ENCODE measurements around the gene SGSM1. TPM values are rescaled to one million over a fixed set of nuclear protein-coding genes. Genes with fewer than 3 reads are reported as not detected.

SGSM1 gene
- total RNA-seq, 1 experiment from 2014 or later: 4.3 TPM

DNA sequence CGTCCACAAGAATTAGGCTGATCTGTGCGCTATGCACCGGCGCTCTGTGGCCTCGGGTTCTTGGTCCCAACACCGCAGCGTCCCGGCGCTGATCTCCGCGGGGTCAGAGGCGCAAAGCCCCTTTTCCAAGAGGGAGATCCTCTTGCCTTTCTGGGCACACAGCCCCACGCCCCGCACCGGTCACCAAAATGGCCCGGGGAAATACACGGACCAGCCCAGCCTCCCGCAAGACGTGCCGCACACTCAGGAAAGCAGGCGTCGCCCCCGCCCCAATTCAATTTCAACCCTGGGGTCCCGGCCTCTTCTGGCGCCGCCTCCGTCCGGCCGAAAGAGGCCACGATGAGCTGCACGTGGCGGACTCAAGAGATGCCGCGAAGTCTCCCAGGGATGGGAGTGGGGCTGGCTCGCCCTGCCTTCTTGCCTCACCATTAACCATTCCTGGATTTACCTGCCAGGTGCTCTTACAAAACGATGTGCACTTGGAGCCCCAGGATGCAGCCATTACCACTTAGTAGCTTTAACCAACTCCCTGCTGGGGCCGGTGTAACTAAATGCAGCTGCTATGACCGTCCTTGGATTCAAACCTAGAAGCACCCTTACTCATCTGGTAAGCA lies 42.0 kb upstream of the SGSM1 start:
- DNase-seq: peak; percentile 39
- no peaks in the 10 kb centered on the region; the same call in 1 of the 2 replicates for H3K27me3 ChIP-seq (ENCODE audit: insufficient read depth, low read length)
- H3K27ac Mint-ChIP-seq: peak overlapping the region in 1 of 3 experiments; percentile 46; a peak in 1 of 7 replicates
- H2BK20ac ChIP-seq (ENCODE audit: low read depth, low read length, poor library complexity, severe bottlenecking): no peak overlapping the region
- no peaks in the 10 kb centered on the region for H3K79me2 ChIP-seq (ENCODE audit: insufficient read depth, low read length)
- no peak overlapping the region for H3K56ac ChIP-seq (ENCODE audit: insufficient read length, low read depth, low read length)
- H3K27me3 Mint-ChIP-seq (ENCODE audit: low read depth): peaks cover 1% of the 10 kb centered on the region
- H4K20me1 ChIP-seq (ENCODE audit: control insufficient read depth, insufficient read depth, insufficient read length): no peaks in the 10 kb centered on the region
- H3K4me1 ChIP-seq (ENCODE audit: insufficient read depth, low read length): no peaks in the 10 kb centered on the region; the same call in 1 of the 2 replicates
- no peak overlapping the region for H4K91ac ChIP-seq (ENCODE audit: insufficient read length, low read depth, low read length)
- no peak overlapping the region for H3K4me3 Mint-ChIP-seq
- no peak overlapping the region for H4K5ac ChIP-seq (ENCODE audit: insufficient read length, low read depth, low read length)
- H3K23me2 ChIP-seq (ENCODE audit: insufficient read length, low read depth, low read length, poor library complexity, severe bottlenecking): no peaks in the 10 kb centered on the region
- no peak overlapping the region for H2BK120ac ChIP-seq (ENCODE audit: low read depth, low read length, poor library complexity, severe bottlenecking)
- H3T11ph ChIP-seq (ENCODE audit: low read length): no peak overlapping the region
- no peak overlapping the region for H3K27ac ChIP-seq (ENCODE audit: insufficient read length, low read depth, low read length)
- H2BK12ac ChIP-seq (ENCODE audit: insufficient read length, low read depth, low read length): no peak overlapping the region
- no peaks in the 10 kb centered on the region for H3K9me3 ChIP-seq (ENCODE audit: control insufficient read depth, low read depth, low read length)
- H2AK5ac ChIP-seq (ENCODE audit: insufficient read length, low read length): no peak overlapping the region
- H3K23ac ChIP-seq (ENCODE audit: insufficient read length, low read depth, low read length): no peak overlapping the region
- no peak overlapping the region for H4K8ac ChIP-seq (replicated peaks; ENCODE audit: insufficient read length, low read depth, low read length)
- no peak overlapping the region for H3K4me2 ChIP-seq (ENCODE audit: insufficient read depth, insufficient read length, low read length)
- no peak overlapping the region for H2AFZ ChIP-seq (ENCODE audit: low read length)
- H3K9me3 Mint-ChIP-seq: no peaks in the 10 kb centered on the region
- no peak overlapping the region for H3K18ac ChIP-seq (ENCODE audit: insufficient read length, low read depth, low read length)
- no peak overlapping the region for H3K9ac ChIP-seq (ENCODE audit: extremely low read depth, insufficient read length, low read length)
- H2BK15ac ChIP-seq (ENCODE audit: low read depth, low read length): no peak overlapping the region
- no peak overlapping the region; the same call in 1 of the 2 replicates for H3K14ac ChIP-seq (ENCODE audit: insufficient read depth, low read length)
- no peaks in the 10 kb centered on the region for H3K79me1 ChIP-seq (ENCODE audit: insufficient read depth, low read depth, low read length, poor library complexity, severe bottlenecking)
- no peak overlapping the region for H3K4ac ChIP-seq (ENCODE audit: low read depth, low read length)
- no peaks in the 10 kb centered on the region for H3K36me3 Mint-ChIP-seq (ENCODE audit: insufficient read depth in 1 of 3, low read depth in 3 of 3)
- WGBS (ENCODE audit: extremely low coverage, insufficient read length, low lambda C conversion rate): no CpG with 5 or more reads among the region's 38 CpGs
- no peak overlapping the region for H2BK5ac ChIP-seq (ENCODE audit: insufficient read length, low read length)
- TF ChIP-seq, protein P1, sequence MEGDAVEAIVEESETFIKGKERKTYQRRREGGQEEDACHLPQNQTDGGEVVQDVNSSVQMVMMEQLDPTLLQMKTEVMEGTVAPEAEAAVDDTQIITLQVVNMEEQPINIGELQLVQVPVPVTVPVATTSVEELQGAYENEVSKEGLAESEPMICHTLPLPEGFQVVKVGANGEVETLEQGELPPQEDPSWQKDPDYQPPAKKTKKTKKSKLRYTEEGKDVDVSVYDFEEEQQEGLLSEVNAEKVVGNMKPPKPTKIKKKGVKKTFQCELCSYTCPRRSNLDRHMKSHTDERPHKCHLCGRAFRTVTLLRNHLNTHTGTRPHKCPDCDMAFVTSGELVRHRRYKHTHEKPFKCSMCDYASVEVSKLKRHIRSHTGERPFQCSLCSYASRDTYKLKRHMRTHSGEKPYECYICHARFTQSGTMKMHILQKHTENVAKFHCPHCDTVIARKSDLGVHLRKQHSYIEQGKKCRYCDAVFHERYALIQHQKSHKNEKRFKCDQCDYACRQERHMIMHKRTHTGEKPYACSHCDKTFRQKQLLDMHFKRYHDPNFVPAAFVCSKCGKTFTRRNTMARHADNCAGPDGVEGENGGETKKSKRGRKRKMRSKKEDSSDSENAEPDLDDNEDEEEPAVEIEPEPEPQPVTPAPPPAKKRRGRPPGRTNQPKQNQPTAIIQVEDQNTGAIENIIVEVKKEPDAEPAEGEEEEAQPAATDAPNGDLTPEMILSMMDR (conservative IDR thresholded peaks at IDR 0.05): no peak
- peaks cover 16% of the 10 kb centered on the region in 2 experiments for H3K4me1 Mint-ChIP-seq
